ENCODE data around the gene IL18. TPM values are rescaled to one million over a fixed set of nuclear protein-coding genes. Genes with fewer than 3 reads are reported as not detected.
A peak's percentile ranks its signal among the peaks of the same experiment; 100 is the strongest.

IL18 gene
- total RNA-seq, 1 donor = 0.81 TPM

DNA sequence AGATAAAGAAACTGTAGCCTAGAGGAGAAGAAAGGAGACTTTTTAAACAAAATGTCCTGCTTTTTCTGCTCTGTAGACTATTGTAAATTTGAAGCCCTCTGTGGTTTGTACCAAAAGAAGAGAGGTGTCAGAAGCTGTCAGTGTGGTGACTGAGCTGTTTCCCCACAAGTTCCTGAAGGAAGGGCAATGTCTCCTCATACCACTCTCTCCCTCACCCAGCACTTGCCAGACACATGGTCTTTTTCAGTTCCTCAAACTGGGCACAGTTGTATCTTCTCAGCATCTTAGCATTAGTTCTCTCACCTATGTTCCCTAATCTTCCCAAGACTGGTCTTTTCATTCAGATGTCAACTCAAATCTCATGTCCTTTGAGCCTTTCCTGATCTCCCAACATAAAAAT, 15.7 kb upstream of the IL18 start:
- no peak for DNase-seq (ENCODE audit: low read depth)
- no peak overlapping the region for H3K4me3 ChIP-seq (ENCODE audit: low read depth, low read length)
- TF ChIP-seq, protein P1, sequence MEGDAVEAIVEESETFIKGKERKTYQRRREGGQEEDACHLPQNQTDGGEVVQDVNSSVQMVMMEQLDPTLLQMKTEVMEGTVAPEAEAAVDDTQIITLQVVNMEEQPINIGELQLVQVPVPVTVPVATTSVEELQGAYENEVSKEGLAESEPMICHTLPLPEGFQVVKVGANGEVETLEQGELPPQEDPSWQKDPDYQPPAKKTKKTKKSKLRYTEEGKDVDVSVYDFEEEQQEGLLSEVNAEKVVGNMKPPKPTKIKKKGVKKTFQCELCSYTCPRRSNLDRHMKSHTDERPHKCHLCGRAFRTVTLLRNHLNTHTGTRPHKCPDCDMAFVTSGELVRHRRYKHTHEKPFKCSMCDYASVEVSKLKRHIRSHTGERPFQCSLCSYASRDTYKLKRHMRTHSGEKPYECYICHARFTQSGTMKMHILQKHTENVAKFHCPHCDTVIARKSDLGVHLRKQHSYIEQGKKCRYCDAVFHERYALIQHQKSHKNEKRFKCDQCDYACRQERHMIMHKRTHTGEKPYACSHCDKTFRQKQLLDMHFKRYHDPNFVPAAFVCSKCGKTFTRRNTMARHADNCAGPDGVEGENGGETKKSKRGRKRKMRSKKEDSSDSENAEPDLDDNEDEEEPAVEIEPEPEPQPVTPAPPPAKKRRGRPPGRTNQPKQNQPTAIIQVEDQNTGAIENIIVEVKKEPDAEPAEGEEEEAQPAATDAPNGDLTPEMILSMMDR (IDR thresholded peaks at IDR 0.05; ENCODE audit: insufficient read depth, low read length) = no peak

GRCh38 chr11:112178936-112179335, 15.0 kb upstream of the IL18 start:
- no peak overlapping the region for H3K4me3 ChIP-seq (ENCODE audit: low read depth, low read length)
- TF ChIP-seq, protein P1 (IDR thresholded peaks at IDR 0.05; ENCODE audit: insufficient read depth, low read length) = no peak
- no peak for DNase-seq (ENCODE audit: low read depth)

DNA sequence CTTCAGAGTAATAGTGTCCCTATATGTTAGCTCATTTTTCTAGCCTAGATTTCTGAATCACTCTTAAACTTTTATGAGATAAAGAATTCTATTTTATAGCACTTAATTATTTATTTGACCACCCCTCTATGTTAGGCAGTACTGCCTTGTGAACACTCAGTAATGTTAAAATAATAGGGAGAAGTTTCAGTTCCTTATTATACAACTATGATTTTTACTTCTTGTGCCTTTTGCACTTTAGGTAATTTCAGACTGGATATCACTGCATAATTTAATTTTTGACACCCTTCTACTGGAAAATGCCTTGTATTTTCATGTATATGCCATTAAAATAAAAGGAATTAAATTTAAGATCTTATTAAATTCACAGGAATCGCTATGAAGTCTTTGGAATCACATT, 14.5 kb upstream of the IL18 start:
- DNase-seq (ENCODE audit: low read depth) = no peak
- H3K4me3 ChIP-seq (ENCODE audit: low read depth, low read length) = no peak overlapping the region
- TF ChIP-seq, protein P1 (IDR thresholded peaks at IDR 0.05; ENCODE audit: insufficient read depth, low read length) = no peak

DNA sequence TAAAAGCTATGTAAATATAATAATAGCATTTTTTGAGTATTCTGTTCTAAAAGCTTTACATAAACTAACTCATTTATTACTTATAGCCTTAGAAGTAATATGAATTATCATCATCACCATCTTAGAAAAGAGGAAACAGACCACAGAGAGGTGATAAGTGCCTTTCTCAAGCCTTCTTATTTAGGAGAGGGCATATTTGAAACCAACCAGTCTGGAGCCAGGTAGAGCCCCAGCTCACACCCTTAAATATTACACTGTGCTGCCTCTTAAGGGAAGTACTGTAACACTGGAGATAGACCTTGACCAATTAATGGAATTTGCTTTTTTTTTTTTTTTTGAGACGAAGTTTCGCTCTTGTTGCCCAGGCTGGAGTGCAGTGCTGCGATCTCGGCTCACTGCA, 13.7 kb upstream of the IL18 start:
- DNase-seq (ENCODE audit: low read depth) = no peak
- H3K4me3 ChIP-seq (ENCODE audit: low read depth, low read length) = no peak overlapping the region
- TF ChIP-seq, protein P1 (IDR thresholded peaks at IDR 0.05; ENCODE audit: insufficient read depth, low read length) = no peak

GRCh38 chr11:112176077-112176476, 12.2 kb upstream of the IL18 start:
- no peak overlapping the region for H3K4me3 ChIP-seq (ENCODE audit: low read depth, low read length)
- TF ChIP-seq, protein P1 (IDR thresholded peaks at IDR 0.05; ENCODE audit: insufficient read depth, low read length) = no peak
- DNase-seq (ENCODE audit: low read depth) = no peak

- peak overlapping the region; percentile 36 for H3K4me3 ChIP-seq (ENCODE audit: low read depth, low read length)
- no peak for DNase-seq (ENCODE audit: low read depth)
- TF ChIP-seq, protein P1 (IDR thresholded peaks at IDR 0.05; ENCODE audit: insufficient read depth, low read length) = no peak
These were observed 11.7 kb upstream of the IL18 start for GRCh38 chr11:112175599-112175952.

GRCh38 chr11:112174789-112175598, 11.1 kb upstream of the IL18 start, which contains the start of gene BCO2:
Gene BCO2, plus strand, starts transcription at chr11:112175512. Its CDS starts 90 bp downstream, at chr11:112175602.
- TF ChIP-seq, protein P1 (IDR thresholded peaks at IDR 0.05; ENCODE audit: insufficient read depth, low read length) = peak; percentile 73
- DNase-seq (ENCODE audit: low read depth) = peak; percentile 74

More at GRCh38 chr11:112174789-112175598, 11.1 kb upstream of the IL18 start, which contains the start of gene BCO2:
- peak within 1 kb of the TSS; percentile 36 for H3K4me3 ChIP-seq (ENCODE audit: low read depth, low read length)
